ENCODE measurements around the gene SORCS2.

GRCh38 chr4:7366954-7367353 is 174.6 kb downstream of the SORCS2 start:
- no peak for TF ChIP-seq SP1 (IDR thresholded peaks at IDR 0.05)
- TF ChIP-seq FOXM1 (IDR thresholded peaks at IDR 0.05; ENCODE audit: borderline replicate concordance): no peak
- TF ChIP-seq SUZ12 (IDR thresholded peaks at IDR 0.05): no peak
